ENCODE data around the gene OMA1.
"Not testable (repeated sequence)": the region's sequence is repeated elsewhere in the genome, so short reads cannot be mapped to it uniquely, and the experiment has no call there.

The OMA1 gene

GRCh38 chr1:58543260-58543659 lies 3.3 kb downstream of the OMA1 start:
- no peak overlapping the region for H3K4me3 ChIP-seq (ENCODE audit: low read depth, low read length)
- no peak for DNase-seq (ENCODE audit: low read depth)

DNA sequence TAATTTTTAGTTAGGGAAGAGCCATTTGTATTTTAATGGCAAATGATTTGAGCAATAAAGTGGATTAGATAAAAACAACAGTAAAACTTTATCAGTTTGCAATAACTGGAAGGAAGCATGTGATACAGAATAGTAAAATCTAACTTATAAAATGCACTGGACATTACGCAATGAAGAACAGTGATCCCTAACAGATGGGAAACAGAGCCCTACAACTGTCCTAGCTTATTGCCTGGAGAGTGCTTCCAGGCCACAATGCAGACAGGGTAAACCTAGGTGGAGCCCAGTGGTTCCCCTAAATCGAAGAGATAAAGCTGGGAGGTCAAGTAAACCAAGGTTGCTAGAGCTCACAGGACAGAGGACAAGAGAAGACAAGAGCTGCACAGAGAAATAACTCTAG lies 7.0 kb downstream of the OMA1 start:
- H3K4me3 ChIP-seq (ENCODE audit: low read depth, low read length): no peak overlapping the region
- no peak for DNase-seq (ENCODE audit: low read depth)

GRCh38 chr1:58538821-58539220 lies 7.7 kb downstream of the OMA1 start:
- H3K4me3 ChIP-seq (ENCODE audit: low read depth, low read length): no peak overlapping the region
- no peak for DNase-seq (ENCODE audit: low read depth)

- DNase-seq (ENCODE audit: low read depth); H3K4me3 ChIP-seq (ENCODE audit: low read depth, low read length): not testable (repeated sequence)
Measured at GRCh38 chr1:58531842-58532241, 14.7 kb downstream of the OMA1 start.

GRCh38 chr1:58529284-58529683 lies 17.2 kb downstream of the OMA1 start:
- DNase-seq (ENCODE audit: low read depth): no peak
- no peak overlapping the region for H3K4me3 ChIP-seq (ENCODE audit: low read depth, low read length)

DNA sequence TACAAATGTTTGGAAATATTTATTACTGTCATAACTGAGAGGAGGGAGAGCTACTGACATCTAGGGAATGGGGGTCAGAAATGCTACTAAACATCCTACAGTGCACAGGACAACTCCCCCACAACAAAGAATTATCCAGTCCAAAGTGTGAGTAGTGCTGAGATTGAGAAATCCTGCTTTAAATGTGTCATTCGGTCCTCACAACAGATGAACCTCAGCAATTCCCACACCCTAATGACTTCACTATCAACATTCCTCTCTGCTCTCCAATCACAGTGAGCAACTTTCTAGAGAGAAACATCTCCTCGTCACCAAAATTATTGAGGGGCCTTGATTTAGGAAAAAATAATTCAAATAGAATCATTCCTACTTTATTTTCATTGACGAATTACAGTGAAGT lies 18.0 kb downstream of the OMA1 start:
- DNase-seq (ENCODE audit: low read depth): peak; percentile 64
- no peak overlapping the region for H3K4me3 ChIP-seq (ENCODE audit: low read depth, low read length)

GRCh38 chr1:58524353-58524945 lies 22.1 kb downstream of the OMA1 start:
- DNase-seq (ENCODE audit: low read depth): no peak
- no peak overlapping the region for H3K4me3 ChIP-seq (ENCODE audit: low read depth, low read length)

DNA sequence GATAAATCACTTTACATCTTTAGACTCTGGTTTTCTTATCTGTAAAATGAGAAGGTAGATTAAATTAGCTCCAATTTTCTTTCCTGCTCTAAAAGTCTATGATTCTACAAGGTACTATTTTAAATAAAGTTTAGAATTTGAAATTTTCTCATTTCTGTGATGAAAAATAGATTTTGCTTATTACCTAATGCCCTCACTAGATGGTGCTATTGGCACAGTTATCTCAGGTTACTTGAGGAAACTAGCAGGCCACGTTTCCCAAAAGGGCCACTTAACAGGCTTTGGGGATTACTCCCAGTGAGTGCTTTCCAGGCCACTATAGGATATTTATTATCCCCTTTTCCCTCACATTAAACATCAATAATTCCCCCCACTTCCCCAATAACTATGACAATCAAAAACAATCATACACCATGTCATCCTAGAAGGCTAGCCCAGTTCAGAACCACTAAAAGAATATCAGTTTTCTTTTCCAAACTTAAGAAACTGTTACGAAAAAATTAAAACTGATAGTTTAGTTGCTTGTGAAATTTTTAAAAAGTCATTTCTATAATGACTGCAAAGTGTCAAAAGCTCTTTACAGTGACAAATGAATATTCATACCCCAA lies 30.6 kb downstream of the OMA1 start:
- peak; percentile 44 for DNase-seq (ENCODE audit: low read depth)

GRCh38 chr1:58513956-58514355 lies 32.6 kb downstream of the OMA1 start:
- no peak for DNase-seq (ENCODE audit: low read depth)
- H3K4me3 ChIP-seq (ENCODE audit: low read depth, low read length): no peak overlapping the region

More for the DNA sequence above, 30.6 kb downstream of the OMA1 start:
- H3K4me3 ChIP-seq (ENCODE audit: low read depth, low read length): no peak overlapping the region

- H3K4me3 ChIP-seq (ENCODE audit: low read depth, low read length): no peak overlapping the region
- DNase-seq (ENCODE audit: low read depth): no peak
Measured at GRCh38 chr1:58508629-58509028, 37.9 kb downstream of the OMA1 start.

- H3K4me3 ChIP-seq (ENCODE audit: low read depth, low read length): no peak overlapping the region
Measured at GRCh38 chr1:58505286-58505685, 41.2 kb downstream of the OMA1 start.

DNA sequence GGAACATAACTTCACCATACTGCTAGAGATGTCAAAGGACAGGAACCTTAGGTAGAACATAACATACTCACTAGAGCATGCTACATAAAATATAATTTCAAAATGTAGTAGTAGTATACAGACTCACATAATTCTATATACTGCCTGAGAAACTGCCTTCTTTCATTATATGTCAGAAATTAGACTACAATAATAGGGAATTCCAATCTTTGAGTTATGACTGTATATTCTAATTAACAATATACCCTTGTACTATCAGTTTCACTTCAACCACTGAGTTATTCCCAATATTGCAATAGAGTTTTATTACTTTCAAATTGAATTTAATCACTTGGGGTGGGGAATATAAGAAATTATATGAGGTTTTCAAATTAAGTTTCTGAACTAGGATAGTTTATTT lies 44.0 kb downstream of the OMA1 start:
- H3K4me3 ChIP-seq (ENCODE audit: low read depth, low read length): no peak overlapping the region
- no peak for DNase-seq (ENCODE audit: low read depth)

More at GRCh38 chr1:58505286-58505685, 41.2 kb downstream of the OMA1 start:
- DNase-seq (ENCODE audit: low read depth): no peak

DNA sequence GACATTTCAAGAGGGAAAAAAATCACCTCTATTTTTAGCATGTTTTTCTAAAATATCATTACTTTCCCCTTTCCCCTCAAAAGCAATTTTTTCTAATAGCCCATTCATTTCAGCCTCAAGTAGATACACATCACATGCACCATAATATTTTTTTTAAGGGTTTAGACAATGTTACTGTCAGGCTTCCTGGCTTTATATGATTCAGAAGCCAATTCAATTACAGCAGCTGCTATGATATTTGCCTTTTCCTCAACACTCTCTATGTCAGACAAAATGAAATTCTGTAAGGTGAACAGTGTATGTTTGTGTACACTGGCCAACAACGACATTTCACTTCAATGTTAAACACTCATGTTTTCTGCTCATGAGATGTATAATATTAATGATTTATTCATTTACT lies 46.5 kb downstream of the OMA1 start:
- no peak overlapping the region for H3K4me3 ChIP-seq (ENCODE audit: low read depth, low read length)
- DNase-seq (ENCODE audit: low read depth): no peak

GRCh38 chr1:58497499-58497898 lies 49.0 kb downstream of the OMA1 start:
- DNase-seq (ENCODE audit: low read depth): no peak
- no peak overlapping the region for H3K4me3 ChIP-seq (ENCODE audit: low read depth, low read length)

- no peak for DNase-seq (ENCODE audit: low read depth)
Measured at GRCh38 chr1:58496042-58496441, 50.5 kb downstream of the OMA1 start.

DNA sequence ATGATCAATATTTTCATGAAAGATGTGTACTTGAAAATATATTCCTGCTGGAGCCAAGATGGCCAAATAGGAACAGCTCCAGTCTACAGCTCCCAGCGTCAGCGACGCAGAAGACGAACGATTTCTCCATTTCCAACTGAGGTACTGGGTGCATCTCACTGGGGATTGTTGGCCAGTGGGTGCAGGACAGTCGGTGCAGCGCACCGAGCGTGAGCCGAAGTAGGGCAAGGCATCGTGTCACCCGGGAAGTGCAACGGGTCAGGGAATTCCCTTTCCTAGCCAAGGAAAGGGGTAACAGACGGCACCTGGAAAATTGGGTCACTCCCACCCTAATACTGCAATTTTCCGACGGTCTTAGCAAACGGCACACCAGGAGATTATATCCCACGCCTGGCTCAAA lies 57.6 kb downstream of the OMA1 start:
- not testable (repeated sequence) for H3K4me3 ChIP-seq (ENCODE audit: low read depth, low read length); DNase-seq (ENCODE audit: low read depth)

More at GRCh38 chr1:58496042-58496441, 50.5 kb downstream of the OMA1 start:
- no peak overlapping the region for H3K4me3 ChIP-seq (ENCODE audit: low read depth, low read length)

GRCh38 chr1:58487002-58487401 lies 59.5 kb downstream of the OMA1 start:
- no peak overlapping the region for H3K4me3 ChIP-seq (ENCODE audit: low read depth, low read length)
- no peak for DNase-seq (ENCODE audit: low read depth)

- DNase-seq (ENCODE audit: low read depth): no peak
- no peak overlapping the region for H3K4me3 ChIP-seq (ENCODE audit: low read depth, low read length)
Measured at GRCh38 chr1:58481962-58482361, 64.6 kb downstream of the OMA1 start.

GRCh38 chr1:58480191-58480590 lies 66.3 kb downstream of the OMA1 start:
- DNase-seq (ENCODE audit: low read depth): no peak
- H3K4me3 ChIP-seq (ENCODE audit: low read depth, low read length): no peak overlapping the region

- DNase-seq (ENCODE audit: low read depth): no peak
Measured at GRCh38 chr1:58477390-58477789, 69.1 kb downstream of the OMA1 start.

DNA sequence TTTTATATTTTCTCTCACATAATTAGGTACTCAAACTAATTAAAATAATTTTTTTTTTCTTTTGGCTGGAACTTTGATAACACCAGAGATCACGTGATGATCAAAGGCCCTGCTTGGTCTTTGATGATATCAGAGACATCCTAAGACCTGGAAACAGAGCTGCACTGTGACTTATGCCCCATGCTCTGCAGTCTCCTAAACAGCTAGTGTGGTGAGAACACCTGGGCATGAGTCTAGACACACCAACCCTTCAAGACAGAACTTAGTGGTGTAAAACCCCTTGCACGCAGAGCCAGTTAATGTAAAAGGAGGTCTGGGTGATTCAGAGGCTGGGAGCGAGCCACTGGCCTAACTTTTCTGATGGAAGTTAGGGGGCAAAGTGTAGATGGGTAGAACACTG lies 70.3 kb downstream of the OMA1 start:
- no peak overlapping the region for H3K4me3 ChIP-seq (ENCODE audit: low read depth, low read length)
- no peak for DNase-seq (ENCODE audit: low read depth)

More at GRCh38 chr1:58477390-58477789, 69.1 kb downstream of the OMA1 start:
- no peak overlapping the region for H3K4me3 ChIP-seq (ENCODE audit: low read depth, low read length)

Data from skeletal muscle cell (primary cell).